ENCODE measurements around the gene TPRG1.

GRCh38 chr3:189235214-189235613 is 63.4 kb downstream of the TPRG1 start:
- TF ChIP-seq POLR2A (IDR thresholded peaks at IDR 0.05; ENCODE audit: low read length) = no peak
- TF ChIP-seq GATA1 (IDR thresholded peaks at IDR 0.05; ENCODE audit: low read depth, low read length) = no peak

Measured in erythroblast (primary cell).